IMR-90 (cell line): Measurements from ENCODE around the gene CEMIP2. TPM values are rescaled to one million over a fixed set of nuclear protein-coding genes. Genes with fewer than 3 reads are reported as not detected.
A peak's percentile ranks its signal among the peaks of the same experiment; 100 is the strongest.

Experiments used
- BHLHE40 ChIP-seq: fragments of 150-350 bp; IDR thresholded peaks from 2 replicates; pipeline ENCODE4 v1.6.1; 2016; ENCODE audit warnings: mild to moderate bottlenecking, low read depth, low read length
- CHD1 ChIP-seq: IDR thresholded peaks from 2 replicates; pipeline ENCODE4 v1.6.1; 2012; ENCODE audit warnings: low read depth, low read length, improper control_type of control experiment
- CTCF ChIP-seq: conservative IDR thresholded peaks from 2 replicates; pipeline ENCODE4 v1.5.1; 2012; ENCODE audit warnings: mild to moderate bottlenecking, low read depth, low read length, improper control_type of control experiment
- ELK1 ChIP-seq: fragments of 150-350 bp; IDR thresholded peaks from 2 replicates; pipeline ENCODE4 v1.6.1; 2016; ENCODE audit warnings: low read depth, mild to moderate bottlenecking, low read length, moderate library complexity, borderline replicate concordance
- MAZ ChIP-seq: IDR thresholded peaks from 2 replicates; pipeline ENCODE4 v1.6.1; 2012; ENCODE audit warnings: low read depth, mild to moderate bottlenecking, low read length, improper control_type of control experiment, moderate library complexity, borderline replicate concordance
- RAD21 ChIP-seq: IDR thresholded peaks from 2 replicates; pipeline ENCODE4 v1.6.1; 2012; ENCODE audit warnings: low read length, improper control_type of control experiment
- SMC3 ChIP-seq: fragments of 150-350 bp; IDR thresholded peaks from 2 replicates; pipeline ENCODE4 v1.6.1; 2016; ENCODE audit warnings: low read depth, mild to moderate bottlenecking, antibody characterized with exemption, low read length, moderate library complexity
- polyA plus RNA-seq, 3 experiments: library from polyadenylated mRNA; depleted of rRNA; stranded (reverse); fragments of >200 nt; gene quantifications; 2 replicates each; pipeline ENCODE4 v1.2.3, GENCODE V29; 2012; ENCODE audit warnings: low replicate concordance in 1 of 3
- total RNA-seq: library from RNA; depleted of rRNA; stranded (reverse); fragments of >200 nt; gene quantifications from 2 replicates; pipeline ENCODE4 v1.2.3, GENCODE V29; 2012

CEMIP2 gene
- total and polyA plus RNA-seq, 2 of the 4 experiments (the other 2 are of a cell fraction) = 65.2 to 67.4 TPM

- no peak for TF ChIP-seq CHD1
- TF ChIP-seq CTCF = peak; percentile 63
- peak; percentile 54 for TF ChIP-seq SMC3
- no peak for TF ChIP-seq ELK1
- peak; percentile 74 for TF ChIP-seq RAD21
- peak; percentile 82 for TF ChIP-seq MAZ
- no peak for TF ChIP-seq BHLHE40
Measured at GRCh38 chr9:71768388-71769174, at the start of gene CEMIP2 (continued).
